H7 (cell line): ENCODE results near the gene FUS. TPM values are rescaled to one million over a fixed set of nuclear protein-coding genes. Genes with fewer than 3 reads are reported as not detected.

Experiments
- DNase-seq: peaks from one replicate; pipeline ENCODE4 v3.0.0; 2012
- H3K27me3 ChIP-seq: 2 replicates; pipeline ENCODE4 v1.6.0; 2011; ENCODE audit warnings: mild to moderate bottlenecking, low read length; ENCODE audit not compliant: control insufficient read depth, insufficient read depth
- H3K36me3 ChIP-seq: replicated peaks from 2 replicates; pipeline ENCODE4 v1.5.1; 2011; ENCODE audit warnings: low read length; ENCODE audit not compliant: control insufficient read depth, insufficient read depth
- H3K4me3 ChIP-seq: 2 replicates; pipeline ENCODE4 v1.5.1; 2011; ENCODE audit warnings: low read depth, mild to moderate bottlenecking, control low read depth, low read length, moderate library complexity; ENCODE audit not compliant: insufficient read depth
- total RNA-seq: library from RNA; depleted of rRNA; stranded (reverse); fragments of >200 nt; shearing (Covaris generic); gene quantifications from 2 replicates; pipeline ENCODE4 v1.2.3, GENCODE V29; 2014

The FUS gene
- total RNA-seq, 1 experiment from 2014 or later = 39.8 TPM

GRCh38 chr16:31215287-31216162 is 35.6 kb downstream of the FUS start:
- Histone ChIP-seq H3K36me3 (no peaks in the 10 kb centered on the region), H3K4me3 (peak overlapping the region; percentile 59), H3K27me3 (peaks cover 48% of the 10 kb centered on the region)
- DNase-seq = peak; percentile 99

DNA sequence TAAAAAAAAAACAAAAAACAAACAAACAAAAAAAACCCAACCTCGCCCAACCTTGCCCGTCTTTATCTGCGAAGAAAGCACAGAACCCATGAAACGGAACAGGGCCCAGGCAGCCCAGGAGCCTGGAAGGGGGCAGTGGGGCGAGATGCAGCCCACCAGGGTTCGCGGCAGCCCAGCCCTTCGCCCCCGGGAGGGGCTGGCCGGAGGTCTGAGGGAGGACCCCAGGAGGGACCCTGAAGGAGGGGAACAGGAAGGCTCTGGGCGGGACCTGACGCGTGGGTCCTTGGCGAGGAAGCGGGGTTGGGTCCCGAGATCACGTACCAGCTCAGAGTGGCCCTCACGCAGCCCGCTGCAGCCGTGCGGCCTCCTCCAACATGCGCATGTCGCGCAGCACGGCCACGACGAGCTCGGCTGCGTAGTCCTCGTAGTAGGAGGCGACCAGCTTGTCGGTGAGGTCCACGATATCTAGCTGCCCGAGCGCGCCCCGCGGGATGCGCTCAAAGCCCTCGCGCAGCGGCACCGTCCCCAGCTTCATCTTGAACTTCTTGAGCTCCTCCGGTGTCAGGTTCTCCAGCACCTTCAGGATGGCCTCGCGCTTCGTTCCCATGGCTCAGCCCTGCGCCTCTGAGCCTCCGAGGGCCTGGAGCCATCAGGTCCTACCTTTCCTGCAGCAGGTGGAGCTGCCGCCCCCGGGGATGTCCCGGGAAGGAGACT is 36.6 kb downstream of the FUS start, which contains the start of gene PYDC1:
Gene PYDC1, minus strand, starts transcription at position 714 of the 714 bp plus-strand sequence. Its CDS starts 107 bp downstream, at position 607.
- Histone ChIP-seq H3K4me3 (peak within 1 kb of the TSS; percentile 59), H3K36me3 (no peaks in the 10 kb centered on the region), H3K27me3 (peaks cover 48% of the 10 kb centered on the region)
- DNase-seq = peak; percentile 86

GRCh38 chr16:31217136-31217530 is 37.2 kb downstream of the FUS start:
- peaks cover 48% of the 10 kb centered on the region for H3K27me3 ChIP-seq
- H3K36me3 ChIP-seq = no peaks in the 10 kb centered on the region
- peak; percentile 10 for DNase-seq
- H3K4me3 ChIP-seq = peak overlapping the region; percentile 59; the same call in 1 of the 2 replicates

DNA sequence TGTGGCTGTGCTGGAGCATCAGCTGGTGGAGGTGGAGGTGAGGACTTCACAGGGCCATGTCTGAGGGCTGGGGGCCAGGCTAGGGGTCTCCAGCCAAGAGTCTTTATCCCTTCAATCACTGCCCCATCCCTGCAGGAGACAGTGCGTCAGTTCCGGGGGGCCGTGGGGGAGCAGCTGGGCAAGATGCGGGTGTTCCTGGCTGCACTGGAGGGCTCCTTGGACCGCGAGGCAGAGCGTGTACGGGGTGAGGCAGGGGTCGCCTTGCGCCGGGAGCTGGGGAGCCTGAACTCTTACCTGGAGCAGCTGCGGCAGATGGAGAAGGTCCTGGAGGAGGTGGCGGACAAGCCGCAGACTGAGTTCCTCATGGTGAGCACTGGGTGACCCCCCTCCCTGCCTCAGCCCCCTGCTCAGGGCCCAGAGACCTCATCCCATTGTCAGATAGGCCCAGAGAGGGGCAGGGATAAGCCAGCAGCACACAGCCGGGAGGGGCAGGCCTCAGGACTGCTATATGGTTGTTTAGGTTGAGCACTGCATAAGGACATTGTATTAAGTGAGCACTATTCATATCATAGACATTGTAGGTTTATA is 39.3 kb downstream of the FUS start:
- peaks cover 37% of the 10 kb centered on the region for H3K27me3 ChIP-seq

DNA sequence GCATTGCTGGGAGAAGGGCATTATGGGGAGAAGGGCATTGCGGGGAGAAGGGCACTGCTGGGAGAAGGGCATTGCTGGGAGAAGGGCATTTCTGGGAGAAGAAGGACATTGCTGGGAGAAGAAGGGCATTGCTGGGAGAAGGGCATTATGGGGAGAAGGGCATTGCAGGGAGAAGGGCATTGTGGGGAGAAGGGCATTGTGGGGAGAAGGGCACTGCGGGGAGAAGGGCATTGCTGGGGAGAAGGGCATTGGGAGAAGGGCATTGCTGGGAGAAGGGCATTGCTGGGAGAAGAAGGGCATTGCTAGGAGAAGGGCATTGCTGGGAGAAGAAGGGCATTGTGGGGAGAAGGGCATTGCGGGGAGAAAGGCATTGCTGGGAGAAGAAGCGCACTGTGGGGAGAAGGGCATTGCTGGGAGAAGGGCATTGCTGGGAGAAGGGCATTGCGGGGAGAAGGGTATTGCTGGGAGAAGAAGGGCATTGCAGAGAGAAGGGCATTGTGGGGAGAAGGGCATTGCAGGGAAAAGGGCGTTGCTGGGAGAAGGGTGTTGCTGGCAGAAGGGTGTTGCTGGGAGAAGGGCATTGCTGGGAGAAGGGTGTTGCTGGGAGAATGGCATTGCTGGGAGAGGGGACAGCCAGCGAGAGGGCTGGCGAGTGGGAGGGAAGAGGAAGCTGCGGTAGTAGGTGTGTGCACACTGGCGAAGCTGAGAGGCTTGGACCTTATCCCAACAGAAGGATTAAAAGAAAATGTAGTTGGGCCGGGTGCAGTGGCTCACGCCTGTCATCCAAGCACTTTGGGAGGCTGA is 41.6 kb downstream of the FUS start:
- Histone ChIP-seq H3K27me3 (peaks cover 14% of the 10 kb centered on the region), H3K4me3 (no peak overlapping the region), H3K36me3 (no peaks in the 10 kb centered on the region)
- peak; percentile 30 for DNase-seq

More for the DNA sequence above, 39.3 kb downstream of the FUS start:
- Histone ChIP-seq H3K36me3 (no peaks in the 10 kb centered on the region), H3K4me3 (no peak overlapping the region)
- DNase-seq = peak; percentile 43

DNA sequence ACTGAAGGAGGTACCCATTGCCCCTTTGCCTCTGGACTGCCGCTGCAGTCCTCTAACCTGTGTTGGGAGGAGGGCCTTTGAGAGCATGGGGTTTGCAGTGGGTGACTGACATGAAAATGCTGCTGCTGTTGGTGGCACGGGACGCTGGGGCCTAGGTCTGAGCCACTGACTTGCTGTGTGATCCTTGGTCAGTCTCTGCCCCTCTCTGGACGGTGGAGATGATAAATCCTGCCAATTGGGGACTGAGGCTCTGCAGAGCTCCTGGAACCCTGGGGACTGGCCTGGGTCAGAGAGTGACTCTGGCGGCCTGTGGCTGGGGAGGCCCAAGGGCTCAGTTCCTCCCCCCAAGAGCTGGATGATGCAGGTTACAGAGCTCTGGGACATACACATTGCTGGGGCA is 43.1 kb downstream of the FUS start:
- Histone ChIP-seq H3K4me3 (no peak overlapping the region), H3K36me3 (no peaks in the 10 kb centered on the region), H3K27me3 (peaks cover under 1% of the 10 kb centered on the region)
- peak; percentile 19 for DNase-seq

DNA sequence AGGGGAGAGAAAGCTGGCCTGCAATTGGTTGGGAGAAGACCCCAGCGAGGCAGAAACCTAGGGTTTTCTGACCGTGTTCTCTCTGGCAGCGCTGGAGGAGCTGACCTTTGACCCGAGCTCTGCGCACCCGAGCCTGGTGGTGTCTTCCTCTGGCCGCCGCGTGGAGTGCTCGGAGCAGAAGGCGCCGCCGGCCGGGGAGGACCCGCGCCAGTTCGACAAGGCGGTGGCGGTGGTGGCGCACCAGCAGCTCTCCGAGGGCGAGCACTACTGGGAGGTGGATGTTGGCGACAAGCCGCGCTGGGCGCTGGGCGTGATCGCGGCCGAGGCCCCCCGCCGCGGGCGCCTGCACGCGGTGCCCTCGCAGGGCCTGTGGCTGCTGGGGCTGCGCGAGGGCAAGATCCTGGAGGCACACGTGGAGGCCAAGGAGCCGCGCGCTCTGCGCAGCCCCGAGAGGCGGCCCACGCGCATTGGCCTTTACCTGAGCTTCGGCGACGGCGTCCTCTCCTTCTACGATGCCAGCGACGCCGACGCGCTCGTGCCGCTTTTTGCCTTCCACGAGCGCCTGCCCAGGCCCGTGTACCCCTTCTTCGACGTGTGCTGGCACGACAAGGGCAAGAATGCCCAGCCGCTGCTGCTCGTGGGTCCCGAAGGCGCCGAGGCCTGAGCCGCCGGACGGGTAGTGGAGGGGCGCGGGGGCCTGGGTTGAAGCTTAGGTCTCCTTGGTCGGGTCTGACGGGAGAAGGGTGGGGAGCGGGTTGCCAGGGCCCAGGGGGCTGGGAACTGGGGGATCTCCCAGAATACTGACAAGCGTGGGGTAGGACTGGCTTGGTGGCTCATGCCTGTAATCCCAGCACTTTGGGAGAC is 44.4 kb downstream of the FUS start:
- H3K27me3 ChIP-seq = no peaks in the 10 kb centered on the region; the same call in none of the 2 replicates
- DNase-seq = peak; percentile 61
- H3K4me3 ChIP-seq = no peak overlapping the region
- H3K36me3 ChIP-seq = no peaks in the 10 kb centered on the region

DNA sequence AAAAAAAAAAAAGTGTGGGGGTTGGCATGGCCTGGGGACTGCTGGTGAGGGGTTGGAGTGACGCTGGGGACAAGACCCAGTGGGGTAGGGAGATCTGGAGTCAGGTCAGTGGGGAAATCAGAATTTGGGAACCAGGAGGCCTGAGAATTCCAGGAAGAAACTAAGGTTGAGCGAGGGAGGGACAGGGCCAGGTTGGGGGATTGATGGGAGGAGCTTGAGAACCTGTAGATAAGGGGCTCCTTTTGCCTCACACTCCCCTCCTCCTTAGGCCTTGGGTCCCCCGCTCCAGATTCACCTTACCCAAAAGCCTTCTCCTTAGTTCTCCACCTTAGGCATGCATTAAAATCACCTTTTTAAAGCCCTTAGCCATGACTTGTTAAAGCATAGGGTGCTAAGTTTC is 45.3 kb downstream of the FUS start:
- Histone ChIP-seq H3K27me3 (no peaks in the 10 kb centered on the region; the same call in none of the 2 replicates), H3K4me3 (no peak overlapping the region)
- DNase-seq = peak; percentile 47

GRCh38 chr16:31228206-31228605 is 48.3 kb downstream of the FUS start:
- no peaks in the 10 kb centered on the region for H3K27me3 ChIP-seq
- H3K4me3 ChIP-seq = no peak overlapping the region
- H3K36me3 ChIP-seq = no peaks in the 10 kb centered on the region
- DNase-seq = peak; percentile 20

More for the DNA sequence above, 45.3 kb downstream of the FUS start:
- no peaks in the 10 kb centered on the region for H3K36me3 ChIP-seq

DNA sequence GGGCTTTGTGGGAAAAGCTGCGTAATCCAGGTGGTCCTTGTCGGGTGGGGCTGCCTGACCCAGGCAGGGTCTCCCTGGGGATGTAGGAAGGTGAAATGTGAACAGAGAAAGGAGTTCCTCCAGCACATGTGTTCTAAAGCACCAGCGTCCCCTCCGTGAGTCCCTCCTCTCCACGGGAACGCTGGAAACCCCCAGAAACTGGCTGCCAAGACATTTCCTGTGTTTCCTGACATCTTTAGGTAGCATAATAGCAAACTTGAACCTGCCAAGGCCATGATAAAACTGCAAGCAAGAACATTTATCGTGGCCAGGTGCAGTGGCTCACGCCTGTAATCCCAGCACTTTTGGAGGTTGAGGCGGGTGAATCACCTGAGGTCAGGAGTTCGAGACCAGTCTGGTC is 49.6 kb downstream of the FUS start:
- Histone ChIP-seq H3K27me3 (no peaks in the 10 kb centered on the region), H3K4me3 (no peak overlapping the region), H3K36me3 (no peaks in the 10 kb centered on the region)
- DNase-seq = peak; percentile 24

- H3K27me3 ChIP-seq = no peaks in the 10 kb centered on the region
- H3K4me3 ChIP-seq = no peak overlapping the region
- no peaks in the 10 kb centered on the region for H3K36me3 ChIP-seq
- no peak for DNase-seq
Observed at GRCh38 chr16:31238041-31238440, 58.1 kb downstream of the FUS start.
